Measurements from ENCODE around the gene AGPS. TPM values are rescaled to one million over a fixed set of nuclear protein-coding genes. Genes with fewer than 3 reads are reported as not detected.

AGPS gene
- total and polyA plus RNA-seq, 2 donors (not counting 1 experiment from before 2014, with no cell fraction given): 2.2 to 25.5 TPM

DNA sequence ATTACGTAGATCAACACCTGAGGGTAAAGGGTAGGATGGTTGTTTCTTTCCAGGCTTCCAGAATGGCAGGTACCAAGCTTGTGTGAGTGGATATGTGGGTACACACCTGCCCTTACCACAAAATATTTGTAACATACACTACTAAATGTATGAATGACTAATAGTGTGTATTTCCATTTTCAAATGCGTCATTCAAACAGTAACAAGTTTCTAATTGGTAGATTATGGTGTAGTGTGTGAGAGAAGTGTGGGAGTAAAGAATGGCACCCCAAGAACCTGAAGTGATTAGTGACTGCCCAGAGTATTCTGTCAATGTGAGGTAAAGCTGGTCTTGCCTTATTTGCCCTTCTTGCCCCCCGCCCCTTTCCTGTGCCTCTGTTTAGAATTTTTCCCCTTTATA lies 21.1 kb downstream of the AGPS start:
- Mint-ChIP-seq H3K4me1 (peaks cover 7% of the 10 kb centered on the region), H3K27me3 (no peaks in the 10 kb centered on the region), H3K4me3 (no peak overlapping the region), H3K27ac (no peak overlapping the region), H3K9me3 (ENCODE audit: insufficient read depth) (no peaks in the 10 kb centered on the region)
- H4K20me1 ChIP-seq (ENCODE audit: control insufficient read depth, insufficient read depth, low read length, poor library complexity, severe bottlenecking): no peaks in the 10 kb centered on the region
- no peaks in the 10 kb centered on the region for H3K27me3 ChIP-seq (replicated peaks in 1 of 4; ENCODE audit: control extremely low read depth in 1 of 4, control insufficient read depth in 3 of 4, insufficient read depth in 4 of 4, low read length in 3 of 4)
- ChIA-PET CTCF (interaction anchor here (0.5 to 8.1 kb wide), 6 partner anchors 14 to 250 kb away, joined by 3 to 121 read pairs (median 4); partner anchors contain the start of gene AGPS), POLR2A (no interaction called here)
- no peak overlapping the region for H3K27ac ChIP-seq (ENCODE audit: low read length in 2 of 2)
- no peaks in the 10 kb centered on the region for H3K36me3 ChIP-seq (replicated peaks in 1 of 2; ENCODE audit: control extremely low read depth in 1 of 2, control insufficient read depth in 1 of 2, extremely low read depth in 1 of 2, insufficient read depth in 2 of 2, low read length in 1 of 2)
- no peak overlapping the region for H3K4me3 ChIP-seq (ENCODE audit: control extremely low read depth in 1 of 5, extremely low read depth in 1 of 5, insufficient read depth in 1 of 5, low read depth in 2 of 5, low read length in 4 of 5)
- H2AFZ ChIP-seq (ENCODE audit: insufficient read depth, low read depth, low read length, poor library complexity, severe bottlenecking): no peak overlapping the region
- no peak overlapping the region for H3K9ac ChIP-seq (ENCODE audit: low read length)
- H3K9me3 ChIP-seq (ENCODE audit: control extremely low read depth in 1 of 3, control insufficient read depth in 2 of 3, insufficient read depth in 1 of 3, low read length in 2 of 3): peaks cover 0 to 4% (median 0%) of the 10 kb centered on the region in 3 donors
- WGBS (ENCODE audit: insufficient coverage): no CpG with 5 or more reads among the region's 3 CpGs
- TF ChIP-seq, protein P1, sequence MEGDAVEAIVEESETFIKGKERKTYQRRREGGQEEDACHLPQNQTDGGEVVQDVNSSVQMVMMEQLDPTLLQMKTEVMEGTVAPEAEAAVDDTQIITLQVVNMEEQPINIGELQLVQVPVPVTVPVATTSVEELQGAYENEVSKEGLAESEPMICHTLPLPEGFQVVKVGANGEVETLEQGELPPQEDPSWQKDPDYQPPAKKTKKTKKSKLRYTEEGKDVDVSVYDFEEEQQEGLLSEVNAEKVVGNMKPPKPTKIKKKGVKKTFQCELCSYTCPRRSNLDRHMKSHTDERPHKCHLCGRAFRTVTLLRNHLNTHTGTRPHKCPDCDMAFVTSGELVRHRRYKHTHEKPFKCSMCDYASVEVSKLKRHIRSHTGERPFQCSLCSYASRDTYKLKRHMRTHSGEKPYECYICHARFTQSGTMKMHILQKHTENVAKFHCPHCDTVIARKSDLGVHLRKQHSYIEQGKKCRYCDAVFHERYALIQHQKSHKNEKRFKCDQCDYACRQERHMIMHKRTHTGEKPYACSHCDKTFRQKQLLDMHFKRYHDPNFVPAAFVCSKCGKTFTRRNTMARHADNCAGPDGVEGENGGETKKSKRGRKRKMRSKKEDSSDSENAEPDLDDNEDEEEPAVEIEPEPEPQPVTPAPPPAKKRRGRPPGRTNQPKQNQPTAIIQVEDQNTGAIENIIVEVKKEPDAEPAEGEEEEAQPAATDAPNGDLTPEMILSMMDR (IDR thresholded peaks at IDR 0.05): no peak
- no peak for TF ChIP-seq EZH2 (IDR thresholded peaks at IDR 0.05; ENCODE audit: borderline replicate concordance, insufficient read depth, low read depth, low read length, poor library complexity, severe bottlenecking)
- no peak for ATAC-seq (ENCODE audit: low read depth)
- intact Hi-C loops (cut with micrococcal nuclease): loop anchor here (10.0 kb wide), 1 partner anchor 311 kb away; no protein-coding TSS in a partner anchor
- no peak overlapping the region for H3K4me2 ChIP-seq (replicated peaks; ENCODE audit: low read depth, low read length, poor library complexity, severe bottlenecking)
- H3K4me1 ChIP-seq (ENCODE audit: control insufficient read depth in 2 of 2, insufficient read depth in 2 of 2, low read length in 2 of 2): no peaks in the 10 kb centered on the region
- DNase-seq: no peak
- peaks cover 39% of the 10 kb centered on the region for H3K79me2 ChIP-seq (ENCODE audit: control insufficient read depth, insufficient read depth, low read length)

DNA sequence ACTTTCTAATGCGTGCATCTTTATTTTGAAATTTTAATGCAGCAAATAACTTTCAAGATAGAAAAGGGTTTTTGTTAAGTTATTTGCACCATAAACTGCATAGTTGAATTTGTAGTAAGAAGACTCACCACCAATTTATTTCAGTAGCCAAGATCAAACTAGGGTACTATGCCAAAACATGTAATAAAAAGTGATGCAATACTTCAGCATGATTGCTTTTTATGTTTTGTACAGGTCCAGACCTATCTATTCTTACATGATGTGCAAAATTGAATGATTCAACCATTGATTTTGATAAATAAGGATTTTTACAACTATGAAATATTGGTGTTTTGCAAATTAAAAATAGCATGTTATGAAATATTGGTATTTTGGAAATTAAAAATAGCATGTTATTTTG lies 26.7 kb downstream of the AGPS start:
- no peak overlapping the region for H3K4me3 Mint-ChIP-seq
- ChIA-PET CTCF (interaction anchor here (1.1 to 8.1 kb wide), 3 partner anchors 83 to 306 kb away, joined by 3 to 121 read pairs (median 3); no protein-coding TSS in a partner anchor), POLR2A (no interaction called here)
- DNase-seq (no peak), ATAC-seq (ENCODE audit: low read depth) (no peak)
- H3K9ac ChIP-seq (ENCODE audit: low read length): no peak overlapping the region
- no peaks in the 10 kb centered on the region for H3K9me3 ChIP-seq (ENCODE audit: control extremely low read depth in 1 of 3, control insufficient read depth in 2 of 3, insufficient read depth in 1 of 3, low read length in 2 of 3)
- no peaks in the 10 kb centered on the region for H3K27me3 Mint-ChIP-seq
- no peak overlapping the region for H3K27ac ChIP-seq (ENCODE audit: low read length in 2 of 2)
- no peaks in the 10 kb centered on the region for H4K20me1 ChIP-seq (ENCODE audit: control insufficient read depth, insufficient read depth, low read length, poor library complexity, severe bottlenecking)
- TF ChIP-seq EZH2 (IDR thresholded peaks at IDR 0.05; ENCODE audit: borderline replicate concordance, insufficient read depth, low read depth, low read length, poor library complexity, severe bottlenecking): no peak
- TF ChIP-seq, protein P1 (IDR thresholded peaks at IDR 0.05): no peak
- H3K9me3 Mint-ChIP-seq (ENCODE audit: insufficient read depth): peaks cover 3% of the 10 kb centered on the region
- no peak overlapping the region for H3K27ac Mint-ChIP-seq
- no peaks in the 10 kb centered on the region for H3K27me3 ChIP-seq (replicated peaks in 1 of 4; ENCODE audit: control extremely low read depth in 1 of 4, control insufficient read depth in 3 of 4, insufficient read depth in 4 of 4, low read length in 3 of 4)
- peaks cover 34% of the 10 kb centered on the region for H3K79me2 ChIP-seq (ENCODE audit: control insufficient read depth, insufficient read depth, low read length)
- no peaks in the 10 kb centered on the region for H3K4me1 ChIP-seq (ENCODE audit: control insufficient read depth in 2 of 2, insufficient read depth in 2 of 2, low read length in 2 of 2)
- H3K4me1 Mint-ChIP-seq: peaks cover 2% of the 10 kb centered on the region
- intact Hi-C loops (cut with micrococcal nuclease): loop anchor here (5.0 to 10.0 kb wide), 2 partner anchors 157 to 306 kb away; partner anchors contain the start of gene NFE2L2
- H2AFZ ChIP-seq (ENCODE audit: insufficient read depth, low read depth, low read length, poor library complexity, severe bottlenecking): no peak overlapping the region
- no peaks in the 10 kb centered on the region for H3K36me3 ChIP-seq (replicated peaks in 1 of 2; ENCODE audit: control extremely low read depth in 1 of 2, control insufficient read depth in 1 of 2, extremely low read depth in 1 of 2, insufficient read depth in 2 of 2, low read length in 1 of 2)
- WGBS (ENCODE audit: insufficient coverage): no CpG with 5 or more reads among the region's 1 CpG
- H3K4me2 ChIP-seq (replicated peaks; ENCODE audit: low read depth, low read length, poor library complexity, severe bottlenecking): no peak overlapping the region
- no peak overlapping the region for H3K4me3 ChIP-seq (ENCODE audit: control extremely low read depth in 1 of 5, extremely low read depth in 1 of 5, insufficient read depth in 1 of 5, low read depth in 2 of 5, low read length in 4 of 5)

Measured in B cell (primary cell).